ENCODE data around the gene MAN1A1.

DNA sequence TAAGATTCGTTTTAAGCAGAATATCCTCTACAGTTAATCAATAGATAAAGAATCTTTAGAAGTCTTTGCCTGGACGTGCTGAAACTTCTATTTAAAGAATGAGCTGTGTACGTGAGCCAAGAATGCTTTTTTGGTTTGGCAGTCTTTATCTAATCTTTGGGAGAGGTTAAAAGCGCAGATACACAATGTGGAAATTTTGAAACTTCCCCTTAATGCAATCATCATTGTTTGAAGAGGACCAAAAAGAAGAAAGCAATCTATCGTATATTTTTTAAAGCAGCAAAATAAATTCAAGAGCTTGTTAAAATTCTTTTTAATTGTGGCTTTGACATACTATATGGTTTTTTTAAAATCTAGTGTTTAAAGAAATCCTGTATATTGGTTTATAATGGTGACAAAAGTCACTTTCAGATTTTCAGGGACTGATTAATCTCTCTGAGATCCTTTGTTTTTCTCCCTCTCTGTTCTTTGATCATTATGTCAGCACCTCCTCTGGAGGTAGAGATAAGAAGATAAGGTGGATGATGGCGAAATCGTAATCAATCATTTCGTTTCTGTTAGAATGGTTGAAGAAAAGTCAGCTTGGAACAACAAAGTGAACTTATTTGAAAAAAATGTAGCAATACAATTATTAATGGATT lies 179.0 kb downstream of the MAN1A1 start:
- no peak for TF ChIP-seq POLR2A (IDR thresholded peaks at IDR 0.05; ENCODE audit: low read length)
- no peak for TF ChIP-seq GATA1 (IDR thresholded peaks at IDR 0.05; ENCODE audit: low read depth, low read length)

Data from erythroblast (primary cell).